Measurements from ENCODE around the gene NADK.
"Not testable (repeated sequence)": the region's sequence is repeated elsewhere in the genome, so short reads cannot be mapped to it uniquely, and the experiment has no call there.

DNA sequence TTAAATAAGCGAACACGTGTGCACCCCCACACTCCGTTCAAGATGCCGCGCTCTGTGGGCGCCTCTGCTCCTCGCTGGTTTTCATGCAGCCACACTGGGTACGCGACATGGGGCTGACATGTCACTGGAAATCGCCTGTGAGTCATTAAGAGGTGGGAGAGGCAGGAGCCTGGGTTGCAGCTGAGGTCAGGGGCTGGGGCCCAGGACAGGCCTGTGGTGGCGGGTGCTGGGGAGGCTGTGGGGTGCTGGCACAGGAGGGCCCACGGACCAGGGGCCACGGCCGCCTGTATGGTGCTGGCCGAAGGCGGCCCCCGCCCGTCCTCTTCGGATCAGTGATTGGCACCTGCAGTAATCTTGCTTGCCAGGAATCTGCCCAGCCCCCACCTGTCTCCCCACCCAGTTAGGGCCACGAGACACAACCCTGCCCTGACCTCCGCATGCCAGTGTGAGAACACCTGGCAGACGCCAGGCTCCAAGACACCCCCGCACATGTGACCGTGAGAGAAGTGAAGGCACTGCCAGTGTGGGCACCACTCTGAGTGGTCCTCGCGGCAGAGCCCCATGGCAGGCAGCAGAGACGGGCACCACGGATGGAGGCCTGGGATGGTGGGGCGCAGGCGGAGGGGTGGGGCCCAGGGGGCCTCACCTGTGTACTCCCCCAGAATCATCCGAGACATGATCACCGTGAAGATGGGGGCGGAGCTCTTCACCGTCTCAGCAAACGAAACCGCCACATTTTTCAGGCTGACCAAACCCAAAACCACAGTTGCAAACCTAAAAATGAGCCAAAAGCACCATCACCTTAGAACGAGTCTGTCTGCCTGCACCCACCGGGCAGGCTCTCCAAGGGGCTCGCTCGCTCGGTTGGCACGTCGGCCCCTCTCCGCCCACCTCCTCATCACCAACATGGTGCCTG is 40.3 kb downstream of the NADK start:
- TF ChIP-seq, protein P1, sequence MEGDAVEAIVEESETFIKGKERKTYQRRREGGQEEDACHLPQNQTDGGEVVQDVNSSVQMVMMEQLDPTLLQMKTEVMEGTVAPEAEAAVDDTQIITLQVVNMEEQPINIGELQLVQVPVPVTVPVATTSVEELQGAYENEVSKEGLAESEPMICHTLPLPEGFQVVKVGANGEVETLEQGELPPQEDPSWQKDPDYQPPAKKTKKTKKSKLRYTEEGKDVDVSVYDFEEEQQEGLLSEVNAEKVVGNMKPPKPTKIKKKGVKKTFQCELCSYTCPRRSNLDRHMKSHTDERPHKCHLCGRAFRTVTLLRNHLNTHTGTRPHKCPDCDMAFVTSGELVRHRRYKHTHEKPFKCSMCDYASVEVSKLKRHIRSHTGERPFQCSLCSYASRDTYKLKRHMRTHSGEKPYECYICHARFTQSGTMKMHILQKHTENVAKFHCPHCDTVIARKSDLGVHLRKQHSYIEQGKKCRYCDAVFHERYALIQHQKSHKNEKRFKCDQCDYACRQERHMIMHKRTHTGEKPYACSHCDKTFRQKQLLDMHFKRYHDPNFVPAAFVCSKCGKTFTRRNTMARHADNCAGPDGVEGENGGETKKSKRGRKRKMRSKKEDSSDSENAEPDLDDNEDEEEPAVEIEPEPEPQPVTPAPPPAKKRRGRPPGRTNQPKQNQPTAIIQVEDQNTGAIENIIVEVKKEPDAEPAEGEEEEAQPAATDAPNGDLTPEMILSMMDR (IDR thresholded peaks at IDR 0.05): not testable (repeated sequence)
- TF ChIP-seq, protein P2, sequence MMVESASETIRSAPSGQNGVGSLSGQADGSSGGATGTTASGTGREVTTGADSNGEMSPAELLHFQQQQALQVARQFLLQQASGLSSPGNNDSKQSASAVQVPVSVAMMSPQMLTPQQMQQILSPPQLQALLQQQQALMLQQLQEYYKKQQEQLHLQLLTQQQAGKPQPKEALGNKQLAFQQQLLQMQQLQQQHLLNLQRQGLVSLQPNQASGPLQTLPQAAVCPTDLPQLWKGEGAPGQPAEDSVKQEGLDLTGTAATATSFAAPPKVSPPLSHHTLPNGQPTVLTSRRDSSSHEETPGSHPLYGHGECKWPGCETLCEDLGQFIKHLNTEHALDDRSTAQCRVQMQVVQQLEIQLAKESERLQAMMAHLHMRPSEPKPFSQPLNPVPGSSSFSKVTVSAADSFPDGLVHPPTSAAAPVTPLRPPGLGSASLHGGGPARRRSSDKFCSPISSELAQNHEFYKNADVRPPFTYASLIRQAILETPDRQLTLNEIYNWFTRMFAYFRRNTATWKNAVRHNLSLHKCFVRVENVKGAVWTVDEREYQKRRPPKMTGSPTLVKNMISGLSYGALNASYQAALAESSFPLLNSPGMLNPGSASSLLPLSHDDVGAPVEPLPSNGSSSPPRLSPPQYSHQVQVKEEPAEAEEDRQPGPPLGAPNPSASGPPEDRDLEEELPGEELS (CRISPR knock-in tag; IDR thresholded peaks at IDR 0.05): not testable (repeated sequence)
- TF ChIP-seq ZNF671, CREM (CRISPR knock-in tag; IDR thresholded peaks at IDR 0.05): not testable (repeated sequence)
- TF ChIP-seq, protein P3, sequence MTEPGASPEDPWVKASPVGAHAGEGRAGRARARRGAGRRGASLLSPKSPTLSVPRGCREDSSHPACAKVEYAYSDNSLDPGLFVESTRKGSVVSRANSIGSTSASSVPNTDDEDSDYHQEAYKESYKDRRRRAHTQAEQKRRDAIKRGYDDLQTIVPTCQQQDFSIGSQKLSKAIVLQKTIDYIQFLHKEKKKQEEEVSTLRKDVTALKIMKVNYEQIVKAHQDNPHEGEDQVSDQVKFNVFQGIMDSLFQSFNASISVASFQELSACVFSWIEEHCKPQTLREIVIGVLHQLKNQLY (CRISPR knock-in tag; IDR thresholded peaks at IDR 0.05): not testable (repeated sequence)
- TF ChIP-seq, protein P4, sequence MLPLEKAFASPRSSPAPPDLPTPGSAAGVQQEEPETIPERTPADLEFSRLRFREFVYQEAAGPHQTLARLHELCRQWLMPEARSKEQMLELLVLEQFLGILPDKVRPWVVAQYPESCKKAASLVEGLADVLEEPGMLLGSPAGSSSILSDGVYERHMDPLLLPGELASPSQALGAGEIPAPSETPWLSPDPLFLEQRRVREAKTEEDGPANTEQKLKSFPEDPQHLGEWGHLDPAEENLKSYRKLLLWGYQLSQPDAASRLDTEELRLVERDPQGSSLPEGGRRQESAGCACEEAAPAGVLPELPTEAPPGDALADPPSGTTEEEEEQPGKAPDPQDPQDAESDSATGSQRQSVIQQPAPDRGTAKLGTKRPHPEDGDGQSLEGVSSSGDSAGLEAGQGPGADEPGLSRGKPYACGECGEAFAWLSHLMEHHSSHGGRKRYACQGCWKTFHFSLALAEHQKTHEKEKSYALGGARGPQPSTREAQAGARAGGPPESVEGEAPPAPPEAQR (CRISPR knock-in tag; IDR thresholded peaks at IDR 0.05): not testable (repeated sequence)
- TF ChIP-seq, protein P5, sequence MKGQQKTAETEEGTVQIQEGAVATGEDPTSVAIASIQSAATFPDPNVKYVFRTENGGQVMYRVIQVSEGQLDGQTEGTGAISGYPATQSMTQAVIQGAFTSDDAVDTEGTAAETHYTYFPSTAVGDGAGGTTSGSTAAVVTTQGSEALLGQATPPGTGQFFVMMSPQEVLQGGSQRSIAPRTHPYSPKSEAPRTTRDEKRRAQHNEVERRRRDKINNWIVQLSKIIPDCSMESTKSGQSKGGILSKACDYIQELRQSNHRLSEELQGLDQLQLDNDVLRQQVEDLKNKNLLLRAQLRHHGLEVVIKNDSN (CRISPR knock-in tag; IDR thresholded peaks at IDR 0.05): not testable (repeated sequence)
